ENCODE measurements around the gene CTNNAL1.

- TF ChIP-seq CTCF (IDR thresholded peaks at IDR 0.05) (no peak), POLR2A (IDR thresholded peaks at IDR 0.05) (no peak)
Observed at GRCh38 chr9:109031241-109031640, 17.9 kb upstream of the CTNNAL1 start.

Measured in testis (tissue), 2 donors.